Activated CD8-positive, alpha-beta memory T cell treated with anti-CD3 and anti-CD28 coated beads, Interleukin-2, amount 50 U/mL, for 24 hours (primary cell): ENCODE measurements around the gene SCAMP4.
"Not testable (repeated sequence)": the region's sequence is repeated elsewhere in the genome, so short reads cannot be mapped to it uniquely, and the experiment has no call there.

Experiments
- DNase-seq: peaks from one replicate; pipeline ENCODE4 v3.0.0-alpha.2; 2020; ENCODE audit errors: extremely low read depth

SCAMP4 gene

GRCh38 chr19:1882786-1883692 lies 22.2 kb upstream of the SCAMP4 start:
- no peak for DNase-seq

GRCh38 chr19:1883784-1884183 lies 21.4 kb upstream of the SCAMP4 start:
- DNase-seq = no peak

GRCh38 chr19:1884291-1884718 lies 20.9 kb upstream of the SCAMP4 start:
- DNase-seq = no peak

- no peak for DNase-seq
Measured at GRCh38 chr19:1884719-1885334, 20.4 kb upstream of the SCAMP4 start.

- DNase-seq = peak; percentile 86
Measured at GRCh38 chr19:1885398-1886119, 19.6 kb upstream of the SCAMP4 start, which contains the start of gene ABHD17A. TSS of gene ABHD17A (minus strand) at chr19:1885496. CDS start at chr19:1881566, 3,930 bp downstream.

GRCh38 chr19:1886360-1886759 lies 18.8 kb upstream of the SCAMP4 start:
- DNase-seq = not testable (repeated sequence)

GRCh38 chr19:1888385-1888784 lies 16.8 kb upstream of the SCAMP4 start:
- DNase-seq = no peak

- DNase-seq = no peak
Measured at GRCh38 chr19:1889907-1890306, 15.3 kb upstream of the SCAMP4 start.

- DNase-seq = no peak
Measured at GRCh38 chr19:1893791-1894190, 11.4 kb upstream of the SCAMP4 start.

GRCh38 chr19:1896508-1896907 lies 8.7 kb upstream of the SCAMP4 start:
- DNase-seq = no peak

- no peak for DNase-seq
Measured at GRCh38 chr19:1901940-1902404, 3.2 kb upstream of the SCAMP4 start.

- no peak for DNase-seq
Measured at GRCh38 chr19:1902923-1903322, 2.3 kb upstream of the SCAMP4 start.

GRCh38 chr19:1904860-1905109 lies 414 bp upstream of the SCAMP4 start:
- DNase-seq = no peak

- no peak for DNase-seq
Measured at GRCh38 chr19:1905863-1906375, 720 bp downstream of the SCAMP4 start.

- DNase-seq = no peak
Measured at GRCh38 chr19:1906985-1907562, 1.9 kb downstream of the SCAMP4 start.

GRCh38 chr19:1907563-1908363 lies 2.6 kb downstream of the SCAMP4 start:
- DNase-seq = no peak

GRCh38 chr19:1908364-1908678 lies 3.1 kb downstream of the SCAMP4 start:
- no peak for DNase-seq

- DNase-seq = no peak
Measured at GRCh38 chr19:1909761-1910080, 4.5 kb downstream of the SCAMP4 start.

GRCh38 chr19:1910177-1910576 lies 5.0 kb downstream of the SCAMP4 start:
- no peak for DNase-seq

GRCh38 chr19:1911098-1911497 lies 5.9 kb downstream of the SCAMP4 start:
- no peak for DNase-seq

GRCh38 chr19:1911995-1912394 lies 6.8 kb downstream of the SCAMP4 start:
- DNase-seq = no peak
